ENCODE results near the gene MYZAP. TPM values are rescaled to one million over a fixed set of nuclear protein-coding genes. Genes with fewer than 3 reads are reported as not detected.

Gene MYZAP
- total RNA-seq, 1 experiment from 2014 or later, result 0.63 TPM

DNA sequence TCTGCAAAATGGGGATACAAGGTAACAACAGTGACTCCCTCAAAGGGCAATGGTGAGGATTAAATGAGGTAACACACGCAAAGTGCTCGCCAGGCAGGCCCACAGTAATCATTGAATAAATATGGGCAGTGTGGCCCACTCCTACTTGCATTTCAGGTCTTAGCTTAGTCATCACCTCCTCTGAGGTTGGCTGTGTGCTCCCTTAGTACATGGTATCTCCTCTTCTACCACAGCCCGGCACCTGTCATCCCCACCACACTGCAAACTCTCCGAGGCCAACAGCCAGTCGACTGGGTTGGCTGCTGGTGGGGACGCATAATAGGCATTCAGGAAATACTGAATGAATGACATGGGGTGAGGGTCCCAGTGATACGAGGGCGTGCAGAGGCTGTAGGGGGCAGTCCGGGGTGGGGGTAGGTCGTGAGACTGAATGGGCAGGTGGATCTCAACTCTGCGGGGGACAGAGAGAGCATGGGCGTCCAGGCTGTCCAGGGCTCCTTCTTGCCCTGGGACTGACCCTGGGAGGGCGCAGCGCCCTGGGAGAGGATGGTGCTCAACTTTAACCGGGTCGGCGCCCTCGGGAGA is 375 bp upstream of the MYZAP start:
- H3K27me3 ChIP-seq (ENCODE audit: insufficient read depth, low read length), result no peaks in the 10 kb centered on the region
- Mint-ChIP-seq H3K36me3 (ENCODE audit: insufficient read depth in 1 of 3, low read depth in 3 of 3) (no peaks in the 10 kb centered on the region), H3K27ac (no peak overlapping the region), H3K27me3 (ENCODE audit: low read depth) (peaks cover 57% of the 10 kb centered on the region), H3K4me1 (peaks cover 10 to 11% of the 10 kb centered on the region in 2 experiments), H3K9me3 (no peaks in the 10 kb centered on the region), H3K4me3 (peak overlapping the region; percentile 67 to 83)
- DNase-seq, result no peak
- TF ChIP-seq, protein P1, sequence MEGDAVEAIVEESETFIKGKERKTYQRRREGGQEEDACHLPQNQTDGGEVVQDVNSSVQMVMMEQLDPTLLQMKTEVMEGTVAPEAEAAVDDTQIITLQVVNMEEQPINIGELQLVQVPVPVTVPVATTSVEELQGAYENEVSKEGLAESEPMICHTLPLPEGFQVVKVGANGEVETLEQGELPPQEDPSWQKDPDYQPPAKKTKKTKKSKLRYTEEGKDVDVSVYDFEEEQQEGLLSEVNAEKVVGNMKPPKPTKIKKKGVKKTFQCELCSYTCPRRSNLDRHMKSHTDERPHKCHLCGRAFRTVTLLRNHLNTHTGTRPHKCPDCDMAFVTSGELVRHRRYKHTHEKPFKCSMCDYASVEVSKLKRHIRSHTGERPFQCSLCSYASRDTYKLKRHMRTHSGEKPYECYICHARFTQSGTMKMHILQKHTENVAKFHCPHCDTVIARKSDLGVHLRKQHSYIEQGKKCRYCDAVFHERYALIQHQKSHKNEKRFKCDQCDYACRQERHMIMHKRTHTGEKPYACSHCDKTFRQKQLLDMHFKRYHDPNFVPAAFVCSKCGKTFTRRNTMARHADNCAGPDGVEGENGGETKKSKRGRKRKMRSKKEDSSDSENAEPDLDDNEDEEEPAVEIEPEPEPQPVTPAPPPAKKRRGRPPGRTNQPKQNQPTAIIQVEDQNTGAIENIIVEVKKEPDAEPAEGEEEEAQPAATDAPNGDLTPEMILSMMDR (conservative IDR thresholded peaks at IDR 0.05), result no peak
- no peaks in the 10 kb centered on the region for H4K20me1 ChIP-seq (ENCODE audit: control insufficient read depth, insufficient read depth, insufficient read length)
- H3K23me2 ChIP-seq (ENCODE audit: insufficient read length, low read depth, low read length, poor library complexity, severe bottlenecking), result peaks cover 3% of the 10 kb centered on the region
- peak overlapping the region; percentile 53 for H3K4me2 ChIP-seq (ENCODE audit: insufficient read depth, insufficient read length, low read length)
- no peak overlapping the region for H2BK12ac ChIP-seq (ENCODE audit: insufficient read length, low read depth, low read length)
- no peak overlapping the region for H3K23ac ChIP-seq (ENCODE audit: insufficient read length, low read depth, low read length)
- no peak overlapping the region; the same call in 1 of the 2 replicates for H3K14ac ChIP-seq (ENCODE audit: insufficient read depth, low read length)
- no peak overlapping the region for H2BK20ac ChIP-seq (ENCODE audit: low read depth, low read length, poor library complexity, severe bottlenecking)
- no CpG with 5 or more reads among the region's 18 CpGs for WGBS (ENCODE audit: extremely low coverage, insufficient read length, low lambda C conversion rate)
- no peak overlapping the region for H3K18ac ChIP-seq (ENCODE audit: insufficient read length, low read depth, low read length)
- no peak overlapping the region for H4K5ac ChIP-seq (ENCODE audit: insufficient read length, low read depth, low read length)
- no peak overlapping the region for H4K8ac ChIP-seq (replicated peaks; ENCODE audit: insufficient read length, low read depth, low read length)
- H2BK5ac ChIP-seq (ENCODE audit: insufficient read length, low read length), result no peak overlapping the region
- no peak overlapping the region for H2AFZ ChIP-seq (ENCODE audit: low read length)
- H3K56ac ChIP-seq (ENCODE audit: insufficient read length, low read depth, low read length), result no peak overlapping the region
- H3K27ac ChIP-seq (ENCODE audit: insufficient read length, low read depth, low read length), result no peak overlapping the region
- no peaks in the 10 kb centered on the region for H3K79me1 ChIP-seq (ENCODE audit: insufficient read depth, low read depth, low read length, poor library complexity, severe bottlenecking)
- no peak overlapping the region for H4K91ac ChIP-seq (ENCODE audit: insufficient read length, low read depth, low read length)
- H2BK15ac ChIP-seq (ENCODE audit: low read depth, low read length), result no peak overlapping the region
- no peaks in the 10 kb centered on the region for H3K79me2 ChIP-seq (ENCODE audit: insufficient read depth, low read length)
- H3K4me1 ChIP-seq (ENCODE audit: insufficient read depth, low read length), result no peaks in the 10 kb centered on the region
- no peak overlapping the region for H2BK120ac ChIP-seq (ENCODE audit: low read depth, low read length, poor library complexity, severe bottlenecking)
- no peak overlapping the region for H3K4ac ChIP-seq (ENCODE audit: low read depth, low read length)
- H3K9ac ChIP-seq (ENCODE audit: extremely low read depth, insufficient read length, low read length), result no peak overlapping the region
- H2AK5ac ChIP-seq (ENCODE audit: insufficient read length, low read length), result no peak overlapping the region
- no peak overlapping the region for H3T11ph ChIP-seq (ENCODE audit: low read length)
- no peaks in the 10 kb centered on the region for H3K9me3 ChIP-seq (ENCODE audit: control insufficient read depth, low read depth, low read length)
